Raji (cell line): ENCODE data around the gene MPP7.
A peak's percentile ranks its signal among the peaks of the same experiment; 100 is the strongest.

Experiments
- POLR2A ChIP-seq: IDR thresholded peaks from 2 replicates; pipeline ENCODE4 v1.6.1; 2011; ENCODE audit warnings: low read depth, low read length, control low read depth; ENCODE audit not compliant: insufficient read depth

The MPP7 gene

DNA sequence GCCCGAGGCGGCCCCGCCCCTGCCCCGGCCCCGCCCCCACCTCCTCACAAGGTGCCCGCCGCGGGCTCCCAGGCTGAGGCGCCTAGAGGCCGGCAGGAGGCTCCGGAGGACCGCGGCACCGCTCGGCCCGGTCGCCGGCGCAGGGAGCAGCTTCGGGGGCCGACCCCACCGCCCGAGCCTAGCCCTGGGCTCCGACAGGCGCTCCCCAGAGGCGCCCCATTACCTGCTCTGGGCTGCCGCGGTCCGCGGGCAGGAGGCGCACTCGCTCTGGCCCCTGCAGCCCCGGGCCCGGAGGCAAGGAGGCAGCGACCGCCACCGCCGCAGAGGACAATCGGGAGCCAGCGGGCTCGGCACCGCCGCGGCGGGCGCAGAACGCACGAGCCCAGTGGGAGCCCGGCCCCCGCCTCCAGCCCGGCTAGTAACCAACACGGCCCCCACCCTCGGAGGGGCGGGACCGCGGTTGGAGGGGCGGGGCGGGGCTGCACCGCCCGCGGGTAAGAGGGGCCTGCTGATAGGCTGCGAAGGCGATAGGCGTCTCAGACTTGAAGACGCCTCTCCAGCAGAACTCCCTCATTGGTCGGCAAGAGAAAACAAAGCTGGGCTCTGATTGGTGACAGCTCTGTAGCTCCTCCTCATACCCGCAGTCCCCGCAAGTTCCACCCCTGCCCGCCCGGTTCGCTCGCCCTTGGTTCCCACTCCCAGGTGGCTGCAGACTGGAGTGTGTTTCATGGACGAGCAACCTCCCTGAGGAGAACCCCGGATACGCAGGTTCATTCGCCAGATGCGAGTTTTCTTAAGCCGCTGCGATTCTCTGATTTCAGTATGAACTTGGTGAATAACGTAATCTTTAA, at the start of gene MPP7:
Gene MPP7, minus strand, starts transcription at position 427 of the 851 bp plus-strand sequence. CDS start 64,460 bp downstream, outside the sequence.
- TF ChIP-seq POLR2A: 0 out of 2 replicates have a peak, but pooled peaks have one; percentile 25

DNA sequence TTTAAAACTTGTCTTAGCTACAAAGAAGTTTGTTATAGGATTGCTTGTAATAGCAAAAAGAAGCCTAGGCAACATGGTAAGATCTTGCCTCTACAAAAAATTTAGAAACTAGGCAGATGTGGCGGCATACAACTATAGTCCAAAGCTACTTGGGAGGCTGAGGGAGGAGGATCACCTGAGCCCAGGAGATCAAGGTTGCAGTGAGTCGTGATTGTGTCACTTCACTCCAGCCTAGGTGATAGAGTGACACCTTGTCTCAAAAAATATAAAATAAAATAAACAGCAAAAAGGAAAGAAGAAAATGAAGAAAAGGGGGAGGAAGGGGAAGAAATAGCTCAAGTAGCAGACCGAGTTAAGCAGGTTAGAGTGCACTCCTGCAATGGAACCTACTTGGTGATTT, 47.0 kb upstream of the MPP7 start:
- no peak for TF ChIP-seq POLR2A

DNA sequence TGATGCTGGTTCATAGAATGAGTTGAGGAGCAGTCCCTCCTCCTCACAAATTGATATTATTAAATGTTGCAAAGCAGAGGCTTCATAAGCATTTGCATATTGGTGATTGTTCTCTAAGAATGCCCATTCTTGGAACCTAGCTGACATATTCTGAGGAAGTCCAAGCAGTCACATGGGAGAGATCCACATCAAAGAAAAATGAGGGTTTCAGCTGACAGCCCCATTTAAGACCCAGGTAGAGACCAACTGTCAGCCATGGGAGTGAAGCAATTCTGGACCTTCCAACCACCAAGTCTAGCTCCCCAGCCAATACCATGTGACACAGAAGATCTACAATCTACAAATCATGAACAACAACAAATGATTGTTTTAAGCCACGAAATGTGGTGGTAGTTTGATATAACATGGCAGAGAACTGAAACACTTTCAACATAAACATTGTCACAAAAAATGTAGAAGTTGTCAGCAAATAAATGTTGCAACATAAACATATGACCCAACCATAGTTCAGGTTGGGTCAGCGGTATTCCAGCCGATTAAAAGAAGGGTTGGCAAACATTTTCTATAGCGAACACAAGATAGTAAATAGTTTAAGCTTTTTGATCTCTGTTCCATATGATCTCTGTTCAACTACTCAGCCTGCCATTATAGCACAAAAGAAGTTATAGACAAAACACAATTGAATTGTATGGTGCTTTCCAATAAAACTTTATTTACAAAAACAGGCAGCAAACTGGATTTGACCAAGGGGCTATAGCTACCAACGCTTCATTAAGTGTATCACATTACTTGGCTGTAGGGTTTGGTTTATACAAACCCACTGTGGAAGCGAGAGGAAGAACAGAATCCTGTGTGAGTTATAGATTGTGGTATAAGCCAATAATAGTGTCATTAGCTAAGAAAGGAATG, 41.4 kb upstream of the MPP7 start:
- TF ChIP-seq POLR2A: no peak

DNA sequence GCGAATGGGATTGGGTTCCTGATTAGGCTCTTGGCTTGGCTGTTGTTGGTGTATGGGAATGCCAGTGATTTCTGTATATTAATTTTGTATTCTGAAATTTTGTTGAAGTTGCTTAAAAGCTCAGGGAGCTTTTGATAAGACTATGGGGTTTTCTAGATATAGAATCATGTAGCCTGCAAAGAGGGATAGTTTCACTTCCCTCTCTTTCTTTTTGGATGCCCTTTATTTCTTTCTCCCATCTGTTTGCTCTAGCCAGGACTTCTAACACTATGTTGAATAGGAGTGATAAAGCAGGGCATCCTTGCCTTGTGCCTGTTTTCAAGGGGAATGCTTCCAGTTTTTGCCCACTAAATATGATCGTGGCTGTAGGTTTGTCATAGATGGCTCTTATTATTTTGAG, 40.4 kb upstream of the MPP7 start:
- TF ChIP-seq POLR2A: no peak

DNA sequence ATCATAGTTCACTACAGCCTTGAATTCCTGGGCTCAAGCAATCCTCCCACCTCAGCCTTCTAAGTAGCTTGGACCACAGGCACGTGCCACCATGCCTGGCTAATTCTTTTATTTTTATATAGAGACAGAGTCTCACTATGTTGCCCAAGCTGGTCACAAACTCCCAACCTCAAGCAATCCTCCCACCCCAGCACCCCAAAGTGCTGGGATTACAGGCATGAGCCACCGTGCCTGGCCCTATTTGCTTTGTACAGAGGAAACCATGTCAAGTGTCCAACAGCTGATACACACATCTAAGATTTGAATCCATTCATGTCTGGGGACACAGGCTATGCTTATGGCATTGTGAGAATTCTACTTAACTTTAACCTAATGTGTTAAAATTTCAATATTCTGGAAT, 29.9 kb upstream of the MPP7 start:
- no peak for TF ChIP-seq POLR2A

DNA sequence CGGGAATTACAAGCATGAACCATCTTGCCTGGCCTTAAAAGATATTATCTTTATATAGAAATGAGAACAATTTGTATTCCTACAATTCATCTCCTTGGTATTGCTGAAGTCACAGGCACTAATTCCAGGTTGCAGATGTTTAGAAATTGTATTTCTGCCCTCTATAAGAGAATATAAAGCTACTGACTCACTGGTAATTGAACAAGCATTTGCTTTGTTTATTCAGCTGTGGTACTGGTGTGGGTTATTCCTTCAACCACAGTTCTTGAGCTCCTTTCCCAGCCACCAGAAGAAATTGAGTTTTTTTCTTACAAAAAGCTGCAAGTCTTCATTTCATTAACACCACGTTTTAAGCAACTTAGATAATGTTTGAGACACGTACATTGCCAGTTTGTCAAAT, 29.0 kb upstream of the MPP7 start:
- no peak for TF ChIP-seq POLR2A

DNA sequence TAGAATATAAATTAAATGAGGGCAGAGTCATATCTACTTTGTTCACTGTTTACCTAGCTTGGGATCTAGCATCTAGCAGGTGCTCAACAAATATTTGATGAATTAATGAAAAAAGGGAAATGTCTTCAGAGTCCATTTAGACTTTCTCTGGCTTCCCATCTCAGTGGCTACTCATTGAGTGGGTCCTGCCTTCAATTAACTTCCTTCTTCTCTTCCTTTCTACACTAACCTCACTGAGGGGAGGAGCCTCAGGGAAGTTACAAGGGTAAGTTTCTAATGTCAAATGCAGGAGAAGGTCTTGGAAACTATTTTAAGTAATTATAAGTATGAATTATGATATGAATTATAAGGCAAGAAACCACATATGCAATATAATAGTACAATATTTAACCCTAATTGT, 28.2 kb upstream of the MPP7 start:
- no peak for TF ChIP-seq POLR2A

DNA sequence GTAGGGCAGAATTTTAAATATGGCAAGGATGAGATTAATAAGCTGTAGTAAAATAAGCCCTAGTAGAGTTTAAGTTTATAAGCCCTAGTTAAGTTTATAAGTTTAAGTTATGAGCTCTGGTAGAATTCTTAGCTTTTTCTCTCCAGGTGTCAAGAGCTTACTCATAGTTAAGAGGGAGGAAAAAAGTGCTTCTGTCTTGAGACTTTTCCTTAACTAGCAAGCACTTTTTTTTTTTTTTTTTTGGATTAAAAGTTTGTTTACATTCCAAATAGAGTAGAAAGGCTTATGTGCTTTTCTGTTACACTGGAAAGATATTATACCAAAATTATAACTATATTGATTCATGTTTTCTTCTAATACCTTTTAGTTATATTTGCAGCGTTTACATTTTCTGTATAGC, 25.5 kb upstream of the MPP7 start:
- TF ChIP-seq POLR2A: no peak

DNA sequence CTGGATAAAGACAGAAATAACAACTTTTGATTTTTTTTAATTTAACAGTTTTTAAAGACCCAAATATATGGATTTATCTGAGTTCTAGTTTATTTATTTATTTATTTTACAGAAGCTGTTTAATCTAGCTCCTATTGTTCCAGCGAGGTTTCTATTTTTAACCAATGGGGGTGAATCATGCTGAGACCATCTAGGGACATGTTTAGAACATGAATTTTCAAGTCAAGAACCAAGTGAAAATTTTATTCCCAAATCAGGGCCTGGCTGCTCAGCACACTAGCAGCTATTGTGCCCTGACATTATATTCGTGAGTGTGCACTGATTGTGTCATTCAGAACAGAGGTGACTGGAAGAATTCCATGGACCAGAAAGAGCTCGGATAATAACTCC, 24.6 kb upstream of the MPP7 start:
- no peak for TF ChIP-seq POLR2A

DNA sequence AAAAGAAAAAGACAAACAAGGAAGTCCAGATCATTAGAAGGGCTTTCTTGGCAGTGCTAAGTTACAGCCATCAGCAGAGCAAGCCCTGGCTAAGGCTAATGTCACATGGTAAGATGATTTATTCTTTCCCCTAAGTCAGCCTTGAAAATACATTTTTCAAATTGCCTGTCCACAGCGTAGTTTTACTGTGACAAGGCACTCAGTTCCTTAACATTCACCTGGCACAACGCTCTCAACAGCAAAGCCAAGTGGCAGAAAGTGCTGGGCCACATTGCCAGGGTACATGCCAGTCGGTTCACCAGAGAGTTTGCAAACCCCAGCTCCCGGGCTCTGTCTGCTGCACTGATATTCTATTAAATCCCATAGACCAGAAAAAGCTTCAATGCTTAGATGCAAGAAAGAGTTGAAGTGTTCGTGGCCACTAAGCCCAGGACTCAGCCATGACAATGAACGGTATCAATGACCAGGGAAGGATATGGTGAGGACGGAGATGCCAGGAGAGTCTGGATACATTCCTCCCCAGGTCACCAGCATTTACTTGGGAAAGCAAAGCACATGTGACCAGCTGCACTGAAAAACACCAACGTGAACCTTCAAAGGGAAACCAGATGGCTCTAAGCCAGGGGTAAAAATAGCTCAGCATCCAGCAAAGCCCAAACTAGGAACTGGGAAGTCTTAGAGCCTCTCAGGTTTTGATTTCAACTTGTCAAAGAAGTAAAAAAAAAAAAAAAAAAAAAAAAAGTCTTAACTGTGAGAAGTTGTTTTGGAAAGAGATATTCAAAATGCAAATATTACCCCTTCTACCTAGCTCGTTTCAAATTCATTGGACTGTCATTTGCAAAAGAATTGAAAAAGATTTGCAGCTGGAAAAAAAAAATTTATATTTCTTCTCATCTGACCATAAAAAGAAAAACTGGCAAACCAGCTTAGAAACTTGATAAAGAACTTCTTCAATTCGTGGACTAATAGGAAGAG, 23.9 kb upstream of the MPP7 start:
- TF ChIP-seq POLR2A: no peak

DNA sequence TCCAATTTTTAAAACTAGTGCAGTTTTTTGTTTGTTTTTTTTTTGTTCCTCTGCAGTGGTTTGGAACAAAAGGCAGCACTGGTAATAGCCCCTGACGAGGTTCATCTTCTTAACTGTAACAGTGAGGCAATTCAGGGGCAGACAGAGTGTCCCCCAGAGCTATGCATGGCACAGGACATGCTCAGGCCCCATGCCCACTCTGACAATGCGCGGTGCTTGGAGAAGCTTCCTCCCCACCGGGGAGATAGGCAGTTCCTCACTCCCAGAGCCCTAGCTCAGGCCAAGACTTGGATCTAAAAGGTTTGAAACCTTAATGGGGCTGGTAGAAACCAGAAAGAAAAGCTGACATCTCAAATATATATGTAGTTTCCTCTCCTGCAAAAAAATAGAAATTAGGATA, 17.9 kb upstream of the MPP7 start:
- no peak for TF ChIP-seq POLR2A

DNA sequence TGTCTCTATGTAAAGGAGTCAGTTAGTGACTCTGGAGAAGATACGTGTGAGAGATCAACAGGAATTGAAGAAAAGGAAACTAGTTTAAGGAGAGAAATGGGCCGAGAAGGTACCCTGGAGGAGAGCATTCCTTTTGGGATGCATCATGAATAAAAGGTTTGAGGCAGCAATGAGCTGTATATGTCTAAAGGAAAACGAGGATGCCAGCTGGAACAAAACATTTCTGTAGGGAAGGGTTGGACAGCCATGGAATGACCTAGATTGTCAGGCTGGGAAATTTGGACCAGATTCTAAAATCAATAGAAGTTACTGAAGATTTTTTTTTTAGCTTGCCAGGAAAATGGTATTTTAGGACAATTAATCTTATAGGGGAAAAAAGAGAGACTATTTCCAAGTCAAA, 17.2 kb upstream of the MPP7 start:
- no peak for TF ChIP-seq POLR2A

DNA sequence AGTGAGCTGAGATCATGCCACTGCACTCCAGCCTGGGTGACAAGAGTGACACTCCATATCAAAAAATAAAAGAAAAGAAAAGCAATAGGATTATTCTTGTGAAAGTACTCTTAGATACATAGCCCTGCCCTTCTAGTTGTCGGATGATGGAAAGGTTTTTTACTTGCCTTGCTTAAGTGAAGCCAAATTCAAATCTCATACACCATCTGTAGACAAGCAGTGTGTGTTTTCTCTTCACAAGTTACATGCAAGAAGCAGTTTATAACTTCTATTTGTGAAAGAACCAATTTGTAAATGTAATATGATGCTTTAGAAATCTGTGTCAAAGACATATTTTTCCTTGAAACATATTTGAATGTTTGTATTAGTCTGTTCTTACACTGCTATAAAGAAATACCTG, 15.8 kb upstream of the MPP7 start:
- no peak for TF ChIP-seq POLR2A

DNA sequence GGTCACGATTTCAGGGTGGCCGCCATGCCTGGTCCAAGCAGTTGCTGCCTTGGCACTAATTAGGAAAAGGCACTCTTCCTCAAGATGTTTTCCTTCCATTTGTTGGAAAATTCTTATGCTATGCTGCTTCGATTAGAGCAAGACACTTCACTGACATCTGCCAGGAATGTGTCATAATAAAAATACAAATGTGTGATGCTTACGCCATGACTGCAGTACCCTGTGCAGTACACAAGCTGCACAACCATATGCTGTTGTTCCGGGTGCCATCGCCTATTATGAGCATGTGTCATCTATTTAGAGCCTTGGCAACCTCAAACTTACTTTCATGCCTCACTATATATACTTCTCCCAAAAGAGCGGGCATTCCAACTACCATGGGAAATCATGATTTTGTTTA, 14.9 kb upstream of the MPP7 start:
- no peak for TF ChIP-seq POLR2A

DNA sequence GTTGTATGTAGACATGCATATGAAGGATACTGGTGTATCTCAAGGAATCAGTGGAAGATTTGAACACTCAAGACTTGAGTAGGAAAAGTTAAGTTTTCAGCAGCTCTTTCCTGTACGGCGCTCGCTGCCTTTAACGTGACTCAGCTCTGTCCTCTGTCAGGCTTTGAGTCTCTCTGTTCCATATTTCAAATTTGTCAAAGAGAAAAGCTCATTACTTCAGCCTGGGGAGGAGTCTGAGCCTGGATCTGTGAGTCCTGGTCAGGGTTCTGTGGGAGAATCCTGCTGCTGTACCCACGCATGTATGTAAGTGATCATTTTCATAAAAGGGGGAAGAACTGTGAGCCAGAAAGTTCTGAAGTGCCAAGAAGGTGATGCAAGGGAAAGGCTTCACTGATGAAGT, 13.8 kb upstream of the MPP7 start:
- TF ChIP-seq POLR2A: no peak

DNA sequence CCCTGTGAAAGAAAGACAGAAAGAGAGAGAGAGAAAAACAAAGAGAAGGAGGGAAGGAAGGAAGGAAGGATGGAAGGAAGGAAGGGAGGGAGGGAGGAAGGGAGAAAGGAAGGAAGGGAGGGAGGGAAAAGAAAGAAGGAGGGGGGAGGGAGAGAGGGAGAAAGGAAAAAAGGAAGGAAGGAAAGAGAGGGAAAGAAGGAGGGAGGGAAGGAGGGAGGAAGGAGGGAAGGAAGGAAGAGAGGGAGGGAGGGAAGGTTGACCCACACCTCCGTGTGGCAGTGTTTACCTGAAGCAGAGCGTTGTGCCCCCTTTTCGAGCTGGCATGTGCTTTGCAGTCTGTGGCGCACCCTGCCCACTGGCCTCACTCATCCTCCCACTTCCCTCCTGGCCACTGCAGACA, 12.3 kb upstream of the MPP7 start:
- no peak for TF ChIP-seq POLR2A

DNA sequence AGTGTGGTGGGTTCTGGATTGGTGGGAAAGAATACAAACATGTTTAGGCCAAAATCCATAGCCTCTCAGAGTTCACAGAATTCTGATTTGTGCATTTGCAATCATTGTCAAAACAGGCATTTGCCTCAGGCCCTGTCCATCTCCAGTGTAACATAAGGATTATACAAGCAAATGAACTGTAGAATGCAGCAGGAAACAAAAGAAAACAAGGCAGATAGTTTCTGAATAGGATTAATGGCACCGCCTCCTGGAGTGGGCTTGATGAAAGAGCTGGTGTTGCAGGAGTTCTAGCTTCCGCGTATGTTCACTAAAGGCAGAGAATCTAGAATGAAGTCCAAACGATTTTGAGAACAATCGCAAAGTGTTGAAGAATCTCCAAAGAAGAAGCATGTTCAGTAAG, 11.3 kb upstream of the MPP7 start:
- TF ChIP-seq POLR2A: no peak
